GM12892 (cell line): Measurements from ENCODE around the gene BICRA.
A peak's percentile ranks its signal among the peaks of the same experiment; 100 is the strongest.

Experiments used
- DNase-seq: peaks from one replicate; pipeline ENCODE4 v3.0.0; 2011; ENCODE audit not compliant: insufficient read length
- FAIRE-seq: peaks from 2 replicates; lab custom pipeline; 2011; peaks lifted over from hg19 to GRCh38; lab: Jason Lieb, UNC
- POLR2A ChIP-seq: IDR thresholded peaks from 2 replicates; pipeline ENCODE4 v1.6.1; 2011; ENCODE audit warnings: low read depth, low read length, control low read depth
- POLR2AphosphoS5 ChIP-seq: IDR thresholded peaks from 2 replicates; pipeline ENCODE4 v1.6.1; 2011; ENCODE audit warnings: low read depth, low read length, control low read depth
- TAF1 ChIP-seq: IDR thresholded peaks from 2 replicates; pipeline ENCODE4 v1.6.1; 2011; ENCODE audit warnings: low read depth, mild to moderate bottlenecking, control low read depth, low read length, borderline replicate concordance

The BICRA gene

GRCh38 chr19:47608074-47608918 lies 638 bp upstream of the BICRA start:
- FAIRE-seq (peak; percentile 83), DNase-seq (peak; percentile 95)
- TF ChIP-seq POLR2A (peak; percentile 79), TAF1 (peak; percentile 57; the same call in 1 of the 2 replicates), POLR2AphosphoS5 (peak; percentile 82)

DNA sequence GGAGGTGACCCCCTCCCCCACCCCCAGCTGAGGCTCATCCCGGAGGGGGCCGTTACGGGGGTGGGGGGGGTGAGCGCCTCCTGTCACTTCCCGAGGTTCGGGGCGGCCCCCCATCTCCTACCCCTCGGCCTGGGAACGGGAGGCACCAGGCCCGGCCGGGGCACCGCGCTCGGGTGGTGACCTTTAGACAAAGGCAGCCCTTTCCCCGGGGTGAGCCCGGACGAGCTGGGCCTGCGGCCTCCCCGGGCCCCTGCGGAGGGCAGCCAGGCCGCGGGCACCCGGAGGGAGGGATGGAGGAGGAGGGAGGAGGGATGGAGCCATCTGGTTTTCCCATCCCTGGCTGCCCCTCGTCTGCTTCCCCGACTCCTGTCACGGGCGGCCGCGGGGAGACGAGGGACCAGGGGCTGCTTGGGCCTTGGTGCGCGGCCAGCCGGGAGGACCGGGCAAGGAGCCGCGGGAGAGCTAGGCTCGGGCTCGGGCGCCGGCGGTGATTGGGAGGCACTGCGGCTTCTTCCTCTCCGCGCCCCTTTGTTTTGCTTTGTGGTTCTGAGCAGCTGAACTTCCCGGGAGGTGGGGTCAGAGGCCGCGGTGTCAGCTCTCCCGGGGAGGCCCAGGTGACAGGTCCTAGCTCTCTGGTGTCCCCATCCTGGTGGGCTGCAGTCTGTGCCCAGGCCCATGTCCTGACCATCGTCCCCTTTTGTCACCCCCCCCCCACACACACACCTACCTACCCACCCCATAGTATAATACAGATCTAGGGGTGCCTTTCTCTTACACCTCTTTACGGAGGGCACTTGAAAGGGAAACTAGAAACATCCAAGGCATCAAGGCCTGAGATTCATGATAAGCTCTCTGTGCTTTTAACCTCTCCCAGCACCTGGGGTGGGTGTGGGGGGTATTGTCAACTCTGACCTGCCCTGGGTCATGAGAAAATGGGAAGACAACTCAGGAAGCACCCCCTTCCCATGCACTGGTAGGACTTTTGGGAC lies 1.3 kb downstream of the BICRA start:
- TF ChIP-seq POLR2A (no peak), TAF1 (no peak), POLR2AphosphoS5 (no peak)
- no peak for FAIRE-seq

DNA sequence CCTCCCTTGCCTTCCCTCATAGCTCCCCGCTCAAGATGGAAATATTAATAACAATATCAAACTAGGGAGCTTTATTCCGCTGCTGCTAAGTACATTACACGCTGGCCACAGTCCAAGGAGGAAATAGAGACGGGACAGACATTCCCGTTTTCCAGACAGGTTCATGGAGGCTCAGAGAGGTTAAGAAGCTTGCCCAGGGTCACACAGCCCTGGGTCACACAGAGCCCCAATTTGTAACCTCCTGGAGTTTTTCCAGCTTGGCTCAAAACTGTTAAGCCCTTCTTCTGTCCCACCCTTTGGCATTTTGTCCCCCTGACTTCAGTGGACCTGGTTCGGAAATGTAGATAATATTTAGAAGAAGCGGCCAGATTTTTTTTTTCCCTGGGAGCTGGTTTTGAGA lies 2.0 kb downstream of the BICRA start:
- no peak for FAIRE-seq
- TF ChIP-seq POLR2A (no peak), POLR2AphosphoS5 (no peak), TAF1 (no peak)
- no peak for DNase-seq

More for the DNA sequence above, 1.3 kb downstream of the BICRA start:
- no peak for DNase-seq

DNA sequence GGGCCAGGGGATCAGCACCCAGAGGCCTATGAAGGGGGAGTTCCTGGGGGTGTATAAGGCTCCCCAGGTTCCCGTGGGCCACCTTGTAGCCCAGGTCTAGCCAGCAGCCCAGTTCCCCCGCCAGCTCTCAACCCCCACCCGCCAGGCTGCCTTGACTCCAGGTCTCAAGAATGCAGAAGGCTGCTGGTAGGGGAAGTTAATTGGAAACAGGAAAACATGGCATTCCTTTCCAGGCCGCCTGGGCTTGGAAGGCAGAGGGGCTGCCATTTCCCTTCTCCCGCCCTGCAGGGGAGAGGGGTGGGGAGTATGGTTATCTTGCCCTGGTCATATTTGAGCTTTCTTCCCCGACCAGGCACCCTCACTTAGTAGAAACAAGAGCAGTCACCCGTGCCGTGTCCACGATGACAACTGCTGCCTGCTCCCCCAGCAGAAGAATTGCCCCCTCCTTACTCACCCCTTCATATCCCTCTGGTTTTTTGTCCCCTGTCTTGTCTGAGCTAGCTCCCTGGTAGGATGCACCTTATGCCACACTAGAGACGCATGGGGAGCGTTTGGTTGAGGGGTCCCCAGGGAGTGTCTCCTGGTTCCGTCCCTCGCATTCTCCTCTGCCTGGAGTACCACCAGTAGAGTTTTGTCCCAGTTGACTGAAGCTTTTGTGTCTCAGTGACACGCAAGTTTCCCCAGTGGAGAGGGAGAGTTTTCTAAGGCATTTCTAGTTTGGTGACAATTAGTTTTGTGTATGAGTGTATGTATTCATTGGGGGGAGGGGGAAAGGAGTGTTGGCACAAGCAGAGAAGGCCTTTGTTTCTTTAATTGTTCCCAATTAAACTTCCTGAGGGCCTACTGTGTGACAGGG lies 4.5 kb downstream of the BICRA start:
- FAIRE-seq (no peak), DNase-seq (no peak)
- TF ChIP-seq TAF1: no peak
- TF ChIP-seq POLR2AphosphoS5: no peak
- no peak for TF ChIP-seq POLR2A

GRCh38 chr19:47614021-47614295 lies 5.0 kb downstream of the BICRA start:
- DNase-seq (no peak), FAIRE-seq (no peak)
- no peak for TF ChIP-seq TAF1
- no peak for TF ChIP-seq POLR2AphosphoS5
- TF ChIP-seq POLR2A: no peak

DNA sequence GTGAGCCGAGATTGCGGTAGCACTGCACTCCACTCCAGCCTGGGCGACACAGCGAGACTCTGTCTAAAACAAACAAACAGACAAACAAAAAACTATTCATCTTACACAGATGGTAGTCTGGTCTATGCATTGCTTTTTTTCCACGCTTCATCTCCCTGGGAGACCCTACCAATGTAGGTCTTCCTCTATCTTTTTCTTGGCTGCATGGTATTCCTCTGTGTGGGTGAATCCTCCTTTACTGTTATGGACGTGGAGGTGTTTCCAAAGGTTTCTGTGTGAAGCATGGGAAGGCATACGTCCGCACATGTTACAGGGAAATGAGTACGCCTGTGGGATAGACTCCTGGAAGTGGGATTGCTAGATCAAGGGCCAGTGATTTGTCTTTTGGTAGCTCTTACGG lies 5.6 kb downstream of the BICRA start:
- TF ChIP-seq POLR2AphosphoS5 (no peak), POLR2A (no peak)
- DNase-seq (no peak), FAIRE-seq (no peak)

- TF ChIP-seq TAF1 (no peak), POLR2A (no peak), POLR2AphosphoS5 (no peak)
- no peak for DNase-seq
- no peak for FAIRE-seq
Observed at GRCh38 chr19:47615230-47615629, 6.3 kb downstream of the BICRA start.

- no peak for FAIRE-seq
- no peak for DNase-seq
- TF ChIP-seq POLR2AphosphoS5: no peak
- TF ChIP-seq POLR2A: no peak
- no peak for TF ChIP-seq TAF1
Observed at GRCh38 chr19:47615714-47616113, 6.8 kb downstream of the BICRA start.

DNA sequence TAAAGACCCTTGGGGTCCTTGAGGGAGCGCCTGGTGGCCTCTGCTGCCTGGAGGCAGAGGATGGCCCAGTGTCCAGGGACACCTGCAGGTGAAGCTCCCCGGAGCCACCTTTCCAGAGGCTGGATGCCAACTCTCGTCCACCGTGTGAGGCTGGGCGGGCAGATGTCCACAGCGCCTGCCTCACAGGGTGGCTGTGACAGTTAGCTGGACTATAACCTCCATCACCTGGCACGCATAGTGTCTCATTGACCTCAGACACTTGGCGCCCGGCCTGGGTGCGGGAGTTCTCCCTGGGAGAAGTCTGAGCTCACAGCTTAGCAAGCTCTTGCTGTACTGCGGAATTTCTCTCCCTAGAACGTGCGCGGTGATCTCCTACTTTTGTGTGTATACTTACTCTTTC lies 9.8 kb downstream of the BICRA start:
- TF ChIP-seq TAF1: no peak
- no peak for TF ChIP-seq POLR2AphosphoS5
- no peak for TF ChIP-seq POLR2A
- no peak for DNase-seq
- FAIRE-seq: no peak

GRCh38 chr19:47619763-47620162 lies 10.8 kb downstream of the BICRA start:
- no peak for DNase-seq
- FAIRE-seq: no peak
- TF ChIP-seq TAF1 (no peak), POLR2AphosphoS5 (no peak), POLR2A (no peak)

- no peak for TF ChIP-seq TAF1
- TF ChIP-seq POLR2AphosphoS5: no peak
- TF ChIP-seq POLR2A: no peak
- FAIRE-seq: no peak
- DNase-seq: no peak
Observed at GRCh38 chr19:47623151-47623920, 14.4 kb downstream of the BICRA start.
